ENCODE measurements around the gene GBX2.

Gene GBX2

DNA sequence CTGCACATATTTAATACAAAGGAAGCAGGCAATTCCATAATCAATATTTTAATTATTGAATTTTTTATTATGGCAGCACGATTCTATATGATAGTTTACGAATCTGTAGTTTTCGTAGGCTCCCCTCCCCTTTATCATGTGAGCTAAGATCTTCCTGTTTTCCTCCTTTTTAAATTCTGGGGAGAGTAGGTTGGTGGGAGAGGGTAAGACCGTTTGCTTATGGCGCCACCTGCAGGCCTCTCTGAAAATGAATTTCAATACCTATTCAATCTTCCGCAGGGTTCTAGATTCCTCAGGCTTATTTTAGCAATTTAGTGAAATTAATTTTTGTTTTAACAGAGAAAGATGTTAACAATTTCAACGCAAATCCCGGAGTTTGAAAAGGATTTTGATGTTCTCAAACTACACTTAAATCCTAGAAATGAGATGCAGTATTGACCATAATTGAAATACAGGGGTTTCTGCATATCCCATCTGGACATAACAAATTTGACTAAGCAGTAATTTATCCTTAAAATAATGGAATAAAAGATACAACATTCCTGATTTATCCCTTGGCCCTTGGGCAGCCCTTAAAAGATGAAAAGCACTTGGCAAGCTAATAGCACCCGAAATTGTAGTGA, 12.8 kb upstream of the GBX2 start:
- DNase-seq (ENCODE audit: low read depth in 3 of 3, low spot score in 1 of 3) = no peak

DNA sequence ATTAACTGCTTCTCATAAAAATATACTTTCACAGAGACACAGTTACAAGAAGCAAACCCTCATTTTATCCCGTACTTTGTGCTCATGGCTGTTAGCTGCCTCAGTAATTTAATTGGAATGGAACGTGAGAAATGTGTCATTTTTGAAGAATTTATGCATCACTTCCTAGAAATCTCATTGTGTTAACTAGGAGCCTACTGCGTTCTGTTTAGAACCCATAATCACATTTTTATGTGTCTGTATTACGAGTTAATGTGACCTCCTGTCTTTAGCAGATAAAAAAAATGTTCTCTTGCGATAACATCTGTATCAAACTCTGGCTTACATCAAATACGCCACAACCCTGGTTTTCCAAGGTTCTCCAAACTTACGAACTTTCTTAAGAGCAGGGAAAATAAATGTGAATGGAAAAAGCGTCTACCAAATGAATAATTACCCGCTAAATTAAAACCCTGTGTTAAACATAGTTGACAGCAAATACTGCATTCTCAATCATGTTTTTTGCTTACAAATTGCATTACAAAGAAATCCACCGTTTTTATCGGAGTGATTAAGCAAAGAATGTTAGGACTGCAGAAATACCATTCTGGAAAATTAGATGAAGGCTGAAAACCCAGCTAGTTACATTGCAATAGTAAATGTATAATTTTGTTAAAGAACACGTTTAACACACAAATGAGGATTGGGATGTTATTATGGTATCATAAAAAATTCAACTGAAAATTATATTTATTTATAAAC, 12.1 kb upstream of the GBX2 start:
- no peak for DNase-seq (ENCODE audit: low read depth in 3 of 3, low spot score in 1 of 3)

DNA sequence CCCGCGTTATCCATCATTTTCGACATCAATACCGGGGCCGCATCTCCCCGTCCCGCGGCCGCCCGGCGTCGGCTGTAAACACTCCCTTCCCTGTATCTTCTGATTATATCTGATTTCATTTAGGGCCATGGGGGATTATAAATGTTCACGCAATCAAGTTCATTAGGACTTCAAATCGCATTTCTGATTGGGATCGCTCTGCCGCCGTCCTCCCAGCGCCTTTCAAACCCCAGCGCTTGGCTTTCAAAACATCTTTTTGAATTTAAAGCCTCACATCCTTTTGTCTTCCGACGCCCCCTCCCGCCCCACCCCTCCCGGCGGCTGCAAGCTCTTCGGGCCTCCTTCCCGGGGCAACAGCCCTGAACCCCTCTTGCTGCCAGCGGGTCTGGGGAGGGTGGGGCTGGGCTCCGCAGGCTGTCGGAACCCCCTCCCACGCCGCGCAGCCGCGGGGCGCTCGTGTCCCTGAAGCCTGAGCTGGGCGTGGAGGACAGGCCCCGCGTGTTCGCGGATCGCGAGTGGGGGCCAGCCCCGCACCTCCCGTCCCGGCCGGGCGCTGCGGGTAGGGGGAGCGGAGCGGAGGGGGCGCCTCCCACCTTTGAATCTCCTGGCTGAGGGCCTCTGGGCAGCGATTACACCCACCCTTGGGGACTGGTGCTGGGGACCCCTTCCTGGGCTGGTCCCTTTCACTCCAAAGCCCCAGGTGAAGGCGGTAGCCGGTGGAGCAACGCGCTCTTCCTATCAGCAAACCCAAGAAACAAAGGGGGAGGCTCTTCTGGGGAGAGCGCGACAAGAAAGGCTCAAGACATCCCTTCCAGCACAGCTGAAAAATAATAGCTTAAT, 11.3 kb upstream of the GBX2 start:
- DNase-seq (ENCODE audit: low read depth in 3 of 3, low spot score in 1 of 3) = no peak

DNA sequence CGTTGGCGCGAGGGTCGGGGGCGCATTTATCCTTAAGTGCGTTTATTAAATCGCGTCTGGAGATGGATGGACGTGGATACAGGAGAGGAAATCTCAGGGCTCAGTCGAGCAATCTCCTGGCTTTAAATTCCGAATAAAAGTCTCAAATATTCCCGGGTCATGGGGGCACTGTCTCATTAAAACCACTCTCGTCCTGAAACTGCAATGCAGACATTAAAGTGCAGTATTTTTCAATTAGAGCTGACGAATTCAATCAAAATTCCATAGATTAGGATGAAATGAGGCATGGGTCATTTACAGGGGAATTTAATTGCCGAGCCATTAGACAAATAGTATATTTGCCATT, 10.7 kb upstream of the GBX2 start:
- DNase-seq (ENCODE audit: low read depth in 3 of 3, low spot score in 1 of 3) = no peak

DNA sequence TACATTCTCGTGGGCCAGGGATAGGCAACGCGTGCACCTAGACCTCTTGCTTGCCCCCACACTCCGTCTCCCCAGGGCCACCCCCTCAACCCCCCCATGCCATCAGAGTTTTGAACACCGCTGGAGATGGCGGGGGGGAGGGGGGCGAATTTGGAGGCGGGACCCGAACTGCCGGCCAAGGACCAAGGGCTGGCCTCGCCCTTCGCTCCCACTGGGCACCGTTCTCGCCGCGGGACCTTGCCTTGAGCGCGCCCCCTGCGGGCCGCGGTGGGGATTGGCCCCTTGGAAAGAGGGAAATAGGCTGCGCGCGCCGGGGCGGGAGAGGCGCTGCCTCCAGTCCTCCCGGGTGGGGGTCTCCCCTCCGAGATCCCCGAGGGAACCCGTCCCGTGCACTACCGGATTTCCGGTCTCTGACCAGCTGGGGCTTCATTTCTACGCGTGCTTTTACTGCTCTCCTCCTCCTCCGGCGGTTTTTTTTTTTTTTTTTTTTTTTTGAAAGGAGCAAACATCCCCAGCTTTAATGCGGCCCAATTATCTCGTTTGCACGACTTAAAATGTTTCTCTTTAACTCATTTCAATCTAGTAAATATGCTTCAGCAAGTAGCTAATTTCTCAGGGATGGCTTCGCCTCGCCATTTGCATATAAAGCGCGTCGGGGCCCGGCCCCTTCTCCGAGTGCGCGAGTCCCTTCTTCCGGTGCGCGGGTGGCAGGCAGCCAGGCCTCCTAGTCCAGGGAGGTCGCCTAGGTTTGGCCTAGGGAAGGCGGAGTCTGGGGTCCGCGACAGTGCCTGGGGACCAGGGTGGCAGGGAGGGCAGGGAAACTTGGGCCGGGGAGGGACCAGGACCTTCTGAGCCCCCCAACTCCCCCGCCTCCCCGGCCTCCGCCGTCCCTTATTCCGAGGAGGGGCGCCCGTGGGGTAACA, 10.0 kb upstream of the GBX2 start:
- DNase-seq (ENCODE audit: low read depth in 3 of 3, low spot score in 1 of 3) = peak in 1 of 3 donors; percentile 25

DNA sequence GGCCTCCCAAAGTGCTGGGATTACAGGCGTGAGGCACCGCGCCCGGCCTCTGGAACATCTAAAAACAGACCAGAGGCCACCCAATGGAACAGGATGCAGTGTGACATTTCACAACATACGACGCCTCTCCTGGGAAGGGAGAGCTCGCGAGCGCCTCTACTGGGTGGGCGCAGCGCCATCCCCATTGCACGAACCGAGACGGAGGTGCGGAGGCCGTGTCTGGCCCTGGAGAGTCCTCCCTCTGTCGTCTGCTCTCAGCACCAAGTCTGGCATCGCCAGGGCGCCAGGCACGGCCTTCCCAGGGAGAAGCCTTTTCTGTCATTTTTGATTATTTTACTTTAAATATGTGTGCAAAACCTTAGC, 9.4 kb upstream of the GBX2 start:
- DNase-seq (ENCODE audit: low read depth in 3 of 3, low spot score in 1 of 3) = no peak

DNA sequence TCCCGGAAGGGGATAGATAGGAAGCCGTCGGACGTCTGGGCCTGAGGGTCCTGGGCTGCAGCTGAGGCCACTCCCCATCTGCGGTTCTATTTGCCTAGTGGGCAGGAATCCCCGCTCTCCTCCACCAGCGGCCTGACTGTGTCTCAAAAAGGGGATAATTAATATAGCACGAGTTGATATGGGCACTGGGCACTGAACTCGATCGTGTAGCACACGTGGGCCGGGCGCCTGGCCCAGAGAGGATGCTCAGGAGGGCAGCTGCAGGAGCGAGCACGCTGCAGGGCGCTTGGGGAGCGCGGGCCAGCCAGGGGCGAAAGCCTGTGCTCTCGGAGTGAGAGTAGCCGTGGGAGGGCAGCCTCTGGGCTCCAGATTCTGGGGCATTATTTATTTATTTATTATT, 8.8 kb upstream of the GBX2 start:
- no peak for DNase-seq (ENCODE audit: low read depth in 3 of 3, low spot score in 1 of 3)

DNA sequence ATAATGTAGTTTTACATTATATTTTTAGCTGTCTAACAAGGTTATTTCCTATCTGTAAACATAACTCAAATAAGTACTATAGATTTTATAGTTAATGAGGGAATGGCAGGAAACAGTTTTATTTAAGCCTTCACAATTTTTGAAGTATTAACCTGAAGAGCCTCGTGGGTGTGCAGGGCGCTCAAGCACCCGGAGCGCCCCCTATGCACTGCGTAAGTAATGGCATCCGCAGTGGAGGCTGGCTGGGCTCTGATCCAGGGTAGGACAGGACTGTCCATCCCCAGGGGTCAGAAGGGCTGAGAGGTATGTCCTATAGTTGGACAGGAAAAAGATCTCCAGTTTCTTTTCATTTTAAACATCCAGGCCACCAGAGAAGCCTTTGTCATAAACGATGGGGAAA, 8.2 kb upstream of the GBX2 start:
- DNase-seq (ENCODE audit: low read depth in 3 of 3, low spot score in 1 of 3) = no peak

DNA sequence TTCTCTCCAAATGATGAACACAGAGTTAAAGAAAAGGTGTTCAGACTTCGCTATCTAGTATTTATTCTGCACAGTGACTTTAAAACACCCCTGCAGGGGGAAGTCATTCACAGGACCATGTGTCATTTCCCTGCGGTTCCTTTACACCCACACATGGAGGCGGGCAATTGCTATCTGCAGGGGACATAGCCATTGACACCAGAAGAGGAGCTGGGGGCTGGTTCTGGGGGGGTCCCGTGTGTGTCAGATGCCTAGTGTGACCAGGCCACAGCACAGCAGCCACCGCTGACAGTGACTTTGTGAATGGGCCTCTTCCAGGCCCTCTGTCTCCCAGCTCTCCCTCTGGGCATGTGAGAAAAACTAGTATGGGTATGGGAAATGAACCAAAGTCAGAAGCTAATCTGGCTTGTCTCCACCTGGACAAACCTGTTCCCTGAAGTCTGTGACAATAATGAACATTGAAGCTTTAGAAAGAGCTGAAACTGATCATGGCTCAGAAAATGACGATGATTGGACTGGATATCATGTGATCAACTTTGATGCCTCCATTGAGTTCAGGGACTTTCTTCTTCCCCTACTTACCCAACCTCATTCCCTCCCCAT, 7.5 kb upstream of the GBX2 start:
- no peak for DNase-seq (ENCODE audit: low read depth in 3 of 3, low spot score in 1 of 3)

DNA sequence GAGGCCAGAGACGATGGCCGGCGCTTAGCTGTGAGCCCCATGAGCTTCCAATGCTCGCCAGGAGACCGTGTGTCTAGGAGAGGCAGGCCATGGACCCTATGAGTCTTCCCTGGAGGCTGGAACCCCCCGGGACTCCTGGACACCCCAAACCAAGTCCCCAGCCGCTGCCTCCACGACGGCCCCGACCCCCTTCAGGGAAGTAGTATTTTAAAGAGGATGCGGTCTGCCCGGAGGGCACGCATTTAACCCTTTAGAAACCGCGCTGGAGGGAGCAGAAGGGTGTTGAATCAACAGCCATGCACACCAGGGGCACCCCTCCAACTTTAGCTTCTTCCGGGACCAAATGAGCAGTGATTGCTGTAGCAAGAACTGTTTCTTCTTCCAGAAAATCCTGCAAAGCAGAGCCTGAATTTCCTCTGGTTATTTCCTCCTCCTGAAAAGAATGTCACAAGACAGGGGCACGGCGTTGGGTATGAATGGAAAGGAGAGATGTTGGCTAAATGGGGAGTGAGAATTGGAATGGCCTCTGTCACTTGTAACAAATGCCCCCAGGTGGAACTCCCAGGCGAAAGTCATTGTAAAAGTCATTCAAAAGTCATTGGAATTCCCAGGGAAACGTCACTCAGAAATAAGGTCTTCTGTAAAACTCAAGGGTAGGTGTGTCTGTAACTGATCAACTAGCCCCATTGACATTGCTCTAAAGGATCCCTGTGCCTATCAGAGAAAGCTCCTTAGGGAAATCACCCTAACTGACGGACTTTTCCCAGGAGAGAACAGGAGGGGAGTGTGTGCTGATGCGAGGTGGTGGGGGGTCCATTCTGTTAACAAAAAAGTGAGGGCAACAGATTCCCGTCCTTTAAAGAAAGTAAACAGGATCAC, 5.8 kb upstream of the GBX2 start:
- DNase-seq (ENCODE audit: low read depth in 3 of 3, low spot score in 1 of 3) = no peak

DNA sequence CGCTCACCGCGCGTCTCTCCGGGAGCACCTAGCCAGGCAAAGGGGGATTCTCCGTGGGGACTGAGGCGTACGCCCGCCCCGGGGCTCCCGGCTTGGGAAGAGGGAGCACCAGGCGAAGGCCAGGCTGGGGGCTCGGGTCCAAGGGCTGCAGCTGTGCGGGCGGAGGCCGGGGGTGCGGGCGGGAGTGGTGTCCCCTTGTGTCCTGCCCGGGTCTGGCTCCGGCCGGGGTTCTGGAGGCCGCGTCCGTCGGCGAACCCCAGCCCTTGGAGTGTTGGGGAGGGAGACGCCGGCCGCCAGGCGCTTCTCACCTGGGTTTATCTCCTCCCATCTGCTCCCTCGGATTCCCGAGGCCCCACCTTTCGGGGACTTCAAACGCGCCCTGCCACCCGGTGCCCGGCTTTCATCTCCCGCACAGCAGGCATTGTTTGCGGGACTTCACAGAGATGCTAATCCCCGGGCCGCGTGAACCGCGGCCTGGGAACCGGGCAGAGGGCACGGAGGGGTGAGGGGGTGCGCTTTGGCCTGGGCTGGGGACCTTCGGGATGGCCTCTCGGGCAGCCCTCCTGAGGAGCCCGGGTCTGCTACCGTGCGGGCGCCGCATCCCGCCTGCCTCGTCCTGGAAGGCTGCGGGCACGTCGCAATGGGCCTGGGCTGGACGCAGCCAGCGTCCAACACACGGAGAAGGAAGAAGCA, 5.0 kb upstream of the GBX2 start:
- DNase-seq (ENCODE audit: low read depth in 3 of 3, low spot score in 1 of 3) = no peak

DNA sequence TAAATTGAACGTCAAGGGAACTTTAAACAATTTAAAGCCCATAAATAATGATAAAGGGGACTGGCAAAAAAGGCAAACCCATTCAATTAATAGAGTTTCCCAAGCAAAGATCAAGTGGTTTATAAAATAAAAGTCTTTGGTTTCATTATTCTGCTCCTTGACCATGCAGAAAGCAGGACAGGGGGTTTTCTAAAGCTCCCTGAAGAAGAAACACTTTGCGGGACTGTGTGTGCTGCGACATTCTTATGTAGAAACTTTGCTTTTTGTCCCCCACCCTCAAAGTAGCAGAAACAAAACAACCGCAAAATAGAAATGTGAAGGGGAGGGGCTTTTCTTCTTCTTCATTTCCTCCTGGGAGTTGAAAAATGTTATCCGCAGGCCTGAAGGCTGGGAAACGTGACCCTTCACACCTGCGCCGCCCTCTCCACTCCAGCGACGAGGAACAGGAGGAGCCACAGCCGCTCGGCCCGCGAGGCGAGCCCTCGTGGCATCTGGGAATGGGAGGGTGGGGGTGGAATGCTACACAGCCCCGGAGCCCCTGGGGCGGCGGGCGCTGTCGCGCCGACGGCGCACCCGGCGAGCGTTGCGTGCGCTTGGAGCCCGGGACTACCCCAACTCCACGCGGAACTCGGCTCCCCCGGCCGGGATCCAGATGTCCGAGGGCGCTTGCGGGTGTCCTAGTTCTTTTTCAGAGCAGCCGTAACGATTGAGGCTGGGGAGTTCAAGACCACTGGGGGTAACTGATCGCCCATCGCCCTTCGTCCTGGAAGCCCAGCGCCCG, 4.3 kb upstream of the GBX2 start:
- DNase-seq (ENCODE audit: low read depth in 3 of 3, low spot score in 1 of 3) = no peak

DNA sequence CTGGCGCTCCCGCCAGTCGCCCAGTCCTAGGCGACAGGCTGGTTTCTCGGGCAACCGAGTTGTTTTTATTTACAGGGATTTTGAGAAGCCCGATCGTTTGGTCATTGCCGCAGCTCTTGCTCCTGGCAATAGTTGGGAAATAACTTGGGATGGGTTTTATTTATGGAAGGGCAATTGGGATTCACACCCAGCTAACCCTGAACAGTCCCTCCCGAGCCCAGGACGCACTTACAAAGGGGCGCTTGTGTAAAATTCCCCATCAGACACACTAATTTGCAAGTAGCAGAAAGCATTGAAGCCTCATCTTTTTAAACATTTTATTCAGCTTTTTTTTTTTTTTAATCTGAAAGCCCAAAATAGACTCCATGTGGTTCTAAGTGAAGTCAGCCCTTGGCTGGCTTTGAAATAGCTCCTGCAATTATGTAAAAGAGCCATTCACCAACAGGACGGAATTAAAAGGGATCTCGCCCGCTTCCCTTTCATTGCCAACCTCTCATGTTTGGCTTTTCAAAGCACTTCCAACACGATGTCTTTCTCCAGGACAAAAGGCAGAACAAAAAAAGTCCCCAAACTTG, 3.6 kb upstream of the GBX2 start:
- no peak for DNase-seq (ENCODE audit: low read depth in 3 of 3, low spot score in 1 of 3)

DNA sequence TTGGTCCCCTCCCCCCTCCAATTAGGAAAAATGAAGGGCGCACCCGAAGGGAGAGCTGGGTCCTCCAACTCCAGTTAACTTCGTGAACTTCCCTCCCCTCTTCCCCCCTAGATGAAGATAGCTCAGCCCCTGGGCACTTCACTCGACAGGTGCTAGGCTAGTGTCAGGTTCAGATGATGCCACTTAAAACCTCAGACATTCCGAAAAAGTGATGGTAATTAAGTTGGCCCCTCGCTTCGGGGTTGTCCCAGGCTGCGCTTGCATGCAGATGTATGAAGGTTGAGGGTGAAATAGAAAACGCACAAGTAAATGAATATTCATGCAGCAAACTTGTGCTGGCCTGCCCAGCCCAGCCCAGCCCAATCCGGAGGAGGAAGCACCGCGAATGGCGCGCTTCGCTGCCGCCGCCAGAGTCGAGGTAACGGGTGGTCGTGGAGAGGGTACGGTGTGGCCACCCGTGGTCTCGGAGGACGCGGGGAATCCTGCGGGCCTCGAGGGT, 3.0 kb upstream of the GBX2 start:
- no peak for DNase-seq (ENCODE audit: low read depth in 3 of 3, low spot score in 1 of 3)

DNA sequence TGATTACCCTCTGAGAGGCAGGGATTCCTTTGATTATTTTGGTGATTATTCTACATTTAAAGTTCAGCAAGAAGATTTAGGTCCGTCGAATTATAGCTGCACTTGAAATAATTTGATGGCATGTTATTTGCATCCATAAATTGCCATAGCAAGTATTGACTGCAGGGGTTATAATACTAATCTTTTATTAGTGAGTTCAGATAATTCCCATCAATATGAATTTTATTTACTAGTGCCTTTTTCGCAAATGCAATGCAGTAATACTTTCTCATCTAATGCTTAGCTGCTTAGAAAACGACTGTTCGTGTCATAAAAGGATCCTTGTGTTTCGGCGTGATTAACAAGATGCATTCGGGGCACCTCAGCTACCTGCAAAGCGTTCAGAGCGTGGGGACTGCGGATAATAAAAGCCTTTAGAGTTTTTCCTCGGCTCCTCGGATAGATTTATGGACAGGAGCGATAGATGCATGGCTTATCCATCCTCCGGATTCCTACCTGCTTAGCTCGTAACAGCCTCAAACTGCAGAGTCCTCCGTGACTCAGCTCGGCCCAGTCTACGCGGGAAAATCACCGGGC, 2.5 kb upstream of the GBX2 start:
- no peak for DNase-seq (ENCODE audit: low read depth in 3 of 3, low spot score in 1 of 3)

DNA sequence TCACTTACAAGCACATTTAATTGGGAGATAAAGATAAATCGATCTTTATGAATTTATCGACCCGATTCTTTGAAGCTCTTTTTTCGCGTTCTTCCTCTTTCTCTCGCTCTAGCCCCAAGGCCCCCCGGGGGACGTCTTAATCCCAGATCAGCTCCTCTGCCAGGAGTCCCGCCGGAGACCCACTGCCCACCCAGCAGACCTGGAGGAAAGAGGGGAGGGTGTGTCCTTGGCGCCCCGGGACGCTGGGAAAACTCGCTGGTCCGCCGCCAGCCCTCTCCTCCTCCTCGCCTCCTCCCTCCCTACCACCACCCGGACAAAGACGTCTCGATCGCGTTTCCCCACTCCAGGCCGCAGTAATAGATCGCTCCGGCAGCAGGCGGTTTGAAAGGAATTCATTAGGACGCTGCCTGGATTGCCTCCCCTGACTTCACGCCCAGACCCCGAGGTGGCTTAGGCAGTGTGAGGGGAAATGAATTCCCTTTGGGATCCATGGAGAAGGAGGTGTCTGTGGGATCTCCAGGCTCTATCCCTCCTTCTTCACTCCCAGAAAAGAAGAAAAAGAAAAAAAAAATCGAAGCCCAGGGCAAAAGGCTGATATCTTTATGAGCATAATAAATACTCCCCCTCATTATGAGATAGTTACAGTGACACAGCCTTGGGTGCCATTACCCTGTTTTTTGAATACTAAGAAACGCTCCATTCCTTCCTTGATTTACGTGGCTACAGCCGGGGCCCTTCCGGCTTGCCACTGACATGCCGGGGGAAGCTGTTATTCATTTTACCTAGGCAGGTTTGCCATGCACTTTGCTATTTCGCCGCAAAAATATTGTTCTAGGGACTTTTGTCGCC, 1.8 kb upstream of the GBX2 start:
- no peak for DNase-seq (ENCODE audit: low read depth in 3 of 3, low spot score in 1 of 3)

Measured in stimulated activated CD4-positive, alpha-beta T cell treated with anti-CD3 and anti-CD28 coated beads, TNF-alpha, amount 100 ng/mL, for 1 hour (primary cell).